Urinary bladder (tissue), 4 donors: Measurements from ENCODE around the gene LCNL1. TPM values are rescaled to one million over a fixed set of nuclear protein-coding genes. Genes with fewer than 3 reads are reported as not detected.

Source experiments
- DNase-seq: peaks from one replicate; pipeline ENCODE4 v3.0.0-alpha.2; 2015; ENCODE audit errors: extremely low spot score
- H3K27ac ChIP-seq: one replicate; pipeline ENCODE4 v1.5.1; 2013; ENCODE audit warnings: low read depth, mild to moderate bottlenecking, moderate library complexity
- H3K36me3 ChIP-seq: one replicate; pipeline ENCODE4 v1.6.1; 2013; ENCODE audit warnings: mild to moderate bottlenecking, moderate library complexity; ENCODE audit not compliant: insufficient read depth
- H3K4me1 ChIP-seq: one replicate; pipeline ENCODE4 v1.6.1; 2013; ENCODE audit warnings: mild to moderate bottlenecking, moderate library complexity; ENCODE audit not compliant: insufficient read depth
- H3K4me3 ChIP-seq: one replicate; pipeline ENCODE4 v1.5.1; 2013; ENCODE audit warnings: low read depth, low read length
- WGBS: extraction: QIAGEN DNeasy Blood & Tissue Kit; methylation state at CpG from one replicate; pipeline ENCODE4 v1.1.7; 2013; 5-methylcytosine and 5-hydroxymethylcytosine counted together
- polyA plus RNA-seq: library from polyadenylated mRNA; stranded (reverse); fragments of 200-250 nt; gene quantifications from one replicate; pipeline ENCODE4 v1.2.3, GENCODE V29; 2013
- total RNA-seq: library from RNA; depleted of rRNA; stranded (reverse); fragments of >200 nt; gene quantifications from one replicate; pipeline ENCODE4 v1.2.3, GENCODE V29; 2014
- donor health status: healthy with polysubstance abuse.
- donor health status: healthy.

Gene LCNL1
- total and polyA plus RNA-seq, 2 donors = 0.11 to 0.30 TPM

DNA sequence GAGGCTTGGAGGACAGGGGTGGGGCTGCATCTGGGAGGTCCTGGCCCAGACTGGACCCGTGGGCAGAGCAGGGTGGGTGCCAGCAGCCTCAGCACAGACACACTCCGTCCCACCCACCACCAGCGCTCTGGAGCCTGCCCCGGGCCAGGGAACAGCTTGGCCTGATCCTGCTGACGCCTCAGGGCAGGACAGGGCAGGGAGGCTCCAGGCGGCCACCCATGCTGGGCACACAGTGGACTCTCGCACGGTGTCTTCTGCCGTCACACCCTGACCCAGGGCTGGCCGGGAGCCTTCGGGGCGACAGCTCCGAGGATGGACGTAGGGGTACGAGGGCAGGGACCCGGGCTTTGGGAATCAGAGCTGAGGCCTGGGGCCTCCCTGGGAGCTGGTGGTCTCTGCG lies 13.6 kb upstream of the LCNL1 start:
- no peak overlapping the region for H3K27ac ChIP-seq
- H3K4me3 ChIP-seq = no peak overlapping the region
- 83% methylated on average over 17 of the region's 17 CpGs for WGBS
- DNase-seq = no peak
- no peaks in the 10 kb centered on the region for H3K4me1 ChIP-seq
- no peaks in the 10 kb centered on the region for H3K36me3 ChIP-seq

GRCh38 chr9:136969774-136970173 lies 13.0 kb upstream of the LCNL1 start:
- DNase-seq = no peak
- Histone ChIP-seq H3K4me3 (no peak overlapping the region), H3K27ac (no peak overlapping the region), H3K36me3 (no peaks in the 10 kb centered on the region), H3K4me1 (no peaks in the 10 kb centered on the region)
- 82% methylated on average over 5 of the region's 5 CpGs for WGBS

- no peak for DNase-seq
- Histone ChIP-seq H3K4me3 (no peak overlapping the region), H3K36me3 (no peaks in the 10 kb centered on the region), H3K27ac (no peak overlapping the region), H3K4me1 (no peaks in the 10 kb centered on the region)
- WGBS = 81% methylated on average over 11 of the region's 11 CpGs
These were observed 12.4 kb upstream of the LCNL1 start for GRCh38 chr9:136970361-136970760.

GRCh38 chr9:136971746-136972145 lies 11.0 kb upstream of the LCNL1 start:
- Histone ChIP-seq H3K27ac (no peak overlapping the region), H3K36me3 (no peaks in the 10 kb centered on the region), H3K4me1 (no peaks in the 10 kb centered on the region), H3K4me3 (no peak overlapping the region)
- no peak for DNase-seq
- 78% methylated on average over 14 of the region's 14 CpGs for whole genome bisulfite sequencing

- Histone ChIP-seq H3K4me3 (no peak overlapping the region), H3K36me3 (no peaks in the 10 kb centered on the region), H3K4me1 (no peaks in the 10 kb centered on the region), H3K27ac (no peak overlapping the region)
- WGBS = 83% methylated on average over 11 of the region's 11 CpGs
- no peak for DNase-seq
These were observed 10.5 kb upstream of the LCNL1 start for GRCh38 chr9:136972335-136972734.

DNA sequence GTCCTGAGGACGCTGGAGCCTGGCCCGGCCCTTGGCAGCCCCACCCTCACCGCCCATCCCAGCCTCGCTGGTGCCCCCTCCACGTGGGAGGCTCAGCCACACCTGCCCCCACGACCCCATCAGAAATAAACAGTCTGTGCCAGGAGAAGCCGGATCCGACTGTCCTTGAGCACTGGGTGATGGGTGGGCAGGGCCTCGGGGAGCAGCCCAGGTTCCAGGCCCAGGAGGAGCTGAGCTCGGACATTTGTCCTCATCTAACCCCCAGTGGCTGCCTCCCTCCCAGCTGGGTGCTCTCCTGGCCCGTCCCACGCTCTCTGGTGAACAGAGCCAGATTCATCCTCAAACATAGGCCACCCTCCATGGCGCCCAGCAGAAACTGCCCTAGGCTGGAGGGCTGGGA lies 10.1 kb upstream of the LCNL1 start:
- no peak overlapping the region for H3K4me3 ChIP-seq
- no peak overlapping the region for H3K27ac ChIP-seq
- DNase-seq = no peak
- no peaks in the 10 kb centered on the region for H3K4me1 ChIP-seq
- WGBS = 69% methylated on average over 13 of the region's 13 CpGs
- no peaks in the 10 kb centered on the region for H3K36me3 ChIP-seq

DNA sequence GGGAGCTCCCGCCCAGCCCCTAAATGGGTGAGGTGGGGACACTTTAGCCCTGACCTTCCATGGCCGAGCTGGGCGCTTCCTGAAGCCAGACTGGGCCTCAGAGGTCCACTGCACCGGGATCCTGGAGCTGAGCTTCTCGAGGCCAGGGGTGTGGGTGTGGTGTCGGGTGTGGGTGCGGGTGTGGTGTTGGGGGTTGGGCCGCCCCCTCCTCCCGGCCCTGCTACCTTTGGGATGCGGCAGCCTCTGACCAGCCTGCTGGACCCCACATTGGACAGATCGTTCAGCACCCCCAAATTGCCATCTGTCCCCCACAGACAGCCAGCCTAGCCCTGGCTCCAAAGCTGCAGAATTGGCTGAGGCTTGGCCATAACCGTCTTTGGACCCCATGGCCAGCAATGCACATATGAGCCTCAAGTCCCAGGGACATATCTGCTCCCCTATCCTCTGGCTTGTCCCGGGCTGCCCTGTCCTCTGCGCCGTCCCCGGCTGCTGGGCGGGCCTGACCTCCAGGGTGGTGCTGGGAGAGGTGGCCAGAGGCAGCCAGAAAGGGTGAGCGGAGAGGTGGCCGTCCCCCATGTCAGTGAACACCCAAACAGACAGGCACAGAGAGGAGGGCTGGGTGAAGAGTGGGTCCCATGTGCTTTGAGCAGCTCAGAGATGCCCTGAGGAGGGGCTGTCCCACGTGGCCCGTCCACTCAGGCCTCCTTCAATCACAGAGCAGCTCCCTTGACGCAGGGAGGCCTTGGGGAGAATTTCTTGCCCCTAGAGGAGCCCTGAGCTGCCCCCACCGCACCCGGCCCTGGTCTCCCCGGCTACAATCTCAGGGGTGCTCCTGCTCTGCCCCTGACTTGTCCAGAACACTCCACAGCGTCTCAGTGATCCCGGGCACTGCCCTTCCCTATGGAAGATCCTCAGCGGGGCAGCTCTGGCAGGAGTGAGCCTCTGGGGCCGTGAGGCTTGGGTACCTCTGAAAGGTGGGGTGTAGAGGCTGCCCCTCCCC lies 8.9 kb upstream of the LCNL1 start:
- no peaks in the 10 kb centered on the region for H3K36me3 ChIP-seq
- DNase-seq = no peak

DNA sequence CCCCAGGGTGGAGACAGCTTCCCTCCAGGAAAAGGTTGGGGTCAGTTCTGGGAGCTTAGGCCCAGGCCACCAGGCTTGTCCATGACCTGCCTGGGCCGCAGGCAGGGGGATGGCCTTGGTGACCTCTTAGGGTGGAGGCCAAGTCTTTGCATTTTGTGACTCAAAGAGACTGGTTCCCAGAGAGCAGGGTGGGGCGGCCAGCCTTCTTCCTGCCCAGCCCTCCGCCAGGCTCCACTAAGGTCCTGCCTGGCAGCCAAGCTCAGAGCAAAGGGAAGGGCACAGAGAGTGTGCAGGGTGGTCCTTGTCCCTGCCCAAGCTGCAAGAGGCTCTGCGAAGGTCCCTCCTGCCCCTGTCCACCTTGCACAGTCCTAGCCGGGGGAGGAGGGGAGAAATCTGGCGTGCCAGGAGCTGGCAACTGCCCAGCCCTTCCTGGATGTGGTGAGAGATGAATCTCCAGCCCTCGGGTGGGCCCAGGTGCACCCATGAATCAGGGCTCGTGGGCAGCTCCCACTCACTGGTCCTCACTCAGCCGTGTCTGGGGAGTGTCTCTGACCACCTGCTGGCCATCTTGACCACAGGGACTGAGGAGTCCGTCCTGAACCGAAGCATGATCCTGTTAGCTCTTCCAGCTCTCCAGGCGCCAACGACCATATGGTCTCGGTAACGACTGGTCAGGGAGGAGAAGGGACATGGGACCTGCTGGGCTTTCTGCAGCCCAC lies 7.8 kb upstream of the LCNL1 start:
- no peak for DNase-seq
- Histone ChIP-seq H3K4me1 (no peaks in the 10 kb centered on the region), H3K4me3 (no peak overlapping the region), H3K27ac (no peak overlapping the region), H3K36me3 (no peaks in the 10 kb centered on the region)
- WGBS = 63% methylated on average over 15 of the region's 15 CpGs

More for the DNA sequence above, 8.9 kb upstream of the LCNL1 start:
- Histone ChIP-seq H3K4me1 (no peaks in the 10 kb centered on the region), H3K27ac (no peak overlapping the region), H3K4me3 (no peak overlapping the region)
- 84% methylated on average over 29 of the region's 29 CpGs for WGBS

- Histone ChIP-seq H3K4me1 (no peaks in the 10 kb centered on the region), H3K4me3 (no peak overlapping the region), H3K36me3 (no peaks in the 10 kb centered on the region), H3K27ac (no peak overlapping the region)
- 59% methylated on average over 14 of the region's 14 CpGs for WGBS
- no peak for DNase-seq
These were observed 7.1 kb upstream of the LCNL1 start for GRCh38 chr9:136975644-136976043.

- DNase-seq = no peak
- 66% methylated on average over 10 of the region's 10 CpGs for WGBS
- H3K4me1 ChIP-seq = no peaks in the 10 kb centered on the region
- no peak within 1 kb of the TSS for H3K27ac ChIP-seq
- no peaks in the 10 kb centered on the region for H3K36me3 ChIP-seq
- peak within 1 kb of the TSS; percentile 27 for H3K4me3 ChIP-seq
These were observed 5.6 kb upstream of the LCNL1 start, which contains the start of gene PTGDS for GRCh38 chr9:136977223-136977622. Gene PTGDS (plus strand): TSS chr9:136977504. CDS start chr9:136977579, 75 bp downstream.

- H3K36me3 ChIP-seq = no peaks in the 10 kb centered on the region
- H3K4me1 ChIP-seq = no peaks in the 10 kb centered on the region
- no peak overlapping the region for H3K27ac ChIP-seq
- H3K4me3 ChIP-seq = peak overlapping the region; percentile 27
- no peak for DNase-seq
- WGBS = 12% methylated on average over 33 of the region's 33 CpGs
These were observed 5.1 kb upstream of the LCNL1 start for GRCh38 chr9:136977649-136978072.

DNA sequence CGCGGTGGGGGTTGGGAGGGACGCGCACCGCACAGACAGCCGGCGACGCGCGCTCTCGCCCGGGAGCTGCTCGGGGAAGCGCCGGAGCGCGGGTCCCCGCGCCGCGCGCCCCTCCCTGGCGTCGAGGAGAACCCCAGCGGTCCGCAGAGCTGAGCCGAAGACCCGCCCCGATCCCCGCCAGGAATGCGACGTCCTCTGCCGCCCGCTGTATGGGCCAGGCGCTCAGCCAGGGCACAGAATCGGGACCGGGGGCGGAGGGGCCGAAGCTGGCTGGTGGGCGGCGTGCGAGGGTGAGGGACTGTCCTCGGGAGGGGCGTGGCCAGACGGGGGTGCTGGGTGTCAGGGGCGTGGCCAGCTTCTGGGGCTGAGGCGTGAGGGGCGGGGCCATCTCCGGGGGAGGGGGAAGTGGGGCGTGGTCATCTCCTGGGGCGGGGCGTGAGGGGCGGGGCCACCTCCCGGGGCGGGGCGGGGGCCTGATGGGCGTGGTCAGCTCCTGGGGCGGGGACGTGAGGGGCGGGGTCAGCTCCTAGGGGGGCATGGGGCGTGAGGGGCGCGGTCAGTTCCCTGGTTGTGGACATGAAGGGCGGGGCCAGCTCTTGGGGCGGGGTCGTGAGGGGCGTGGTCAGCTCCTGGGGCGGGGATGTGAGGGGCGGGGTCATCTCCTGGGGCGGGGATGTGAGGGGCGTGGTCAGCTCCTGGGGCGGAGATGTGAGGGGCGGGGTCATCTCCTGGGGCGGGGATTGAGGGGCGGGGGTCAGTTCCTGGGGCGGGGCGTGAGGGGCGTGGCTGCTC lies 4.5 kb upstream of the LCNL1 start:
- Histone ChIP-seq H3K36me3 (no peaks in the 10 kb centered on the region), H3K4me3 (peak overlapping the region; percentile 27), H3K4me1 (no peaks in the 10 kb centered on the region), H3K27ac (no peak overlapping the region)
- DNase-seq = no peak
- 3% methylated on average over 78 of the region's 78 CpGs for WGBS

DNA sequence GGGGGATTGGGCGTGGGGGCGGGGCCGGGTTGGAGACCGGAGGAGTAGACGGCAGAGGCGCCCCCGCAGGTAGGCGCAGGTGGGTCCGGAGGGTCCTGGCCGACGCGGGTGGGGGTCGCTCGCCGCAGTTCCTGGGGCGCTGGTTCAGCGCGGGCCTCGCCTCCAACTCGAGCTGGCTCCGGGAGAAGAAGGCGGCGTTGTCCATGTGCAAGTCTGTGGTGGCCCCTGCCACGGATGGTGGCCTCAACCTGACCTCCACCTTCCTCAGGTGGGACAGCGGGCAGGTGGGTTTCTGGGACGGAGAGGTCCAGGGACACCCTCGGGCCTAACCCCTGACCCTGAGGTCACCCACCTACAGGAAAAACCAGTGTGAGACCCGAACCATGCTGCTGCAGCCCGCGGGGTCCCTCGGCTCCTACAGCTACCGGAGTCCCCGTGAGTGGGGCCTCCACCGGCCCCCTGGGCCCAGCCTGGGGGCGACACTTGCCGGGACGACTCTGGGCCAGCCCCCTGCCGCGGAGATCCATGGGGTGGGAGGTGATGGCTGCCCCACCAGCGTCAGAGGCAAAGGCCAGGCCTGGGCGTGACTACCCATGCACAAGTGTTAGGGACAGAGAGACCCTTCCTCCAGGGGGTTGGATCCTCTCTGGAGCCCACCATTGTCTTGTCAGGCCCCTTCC lies 3.8 kb upstream of the LCNL1 start:
- H3K4me1 ChIP-seq = no peaks in the 10 kb centered on the region
- H3K4me3 ChIP-seq = no peak overlapping the region
- WGBS = 52% methylated on average over 41 of the region's 41 CpGs
- no peak for DNase-seq
- H3K36me3 ChIP-seq = no peaks in the 10 kb centered on the region
- H3K27ac ChIP-seq = no peak overlapping the region
